ENCODE measurements around the gene TMEM131L. TPM values are rescaled to one million over a fixed set of nuclear protein-coding genes. Genes with fewer than 3 reads are reported as not detected.
"Not testable (repeated sequence)": the region's sequence is repeated elsewhere in the genome, so short reads cannot be mapped to it uniquely, and the experiment has no call there.

The TMEM131L gene
- polyA plus RNA-seq, 1 donor (not counting 4 experiments of a cell fraction or from before 2014, with no cell fraction given): 10.3 TPM

GRCh38 chr4:153450544-153450917 lies 15.6 kb upstream of the TMEM131L start:
- H3K79me2 ChIP-seq (ENCODE audit: control insufficient read depth, insufficient read depth, low read length): no peaks in the 10 kb centered on the region
- dilution Hi-C loops (cut with MboI; ENCODE audit: extremely low pct_ligation_motif_present, low sequenced_read_pairs): no loop called here
- TF ChIP-seq CTCF (optimal IDR thresholded peaks at IDR 0.05 in 1 of 3, IDR thresholded peaks at IDR 0.05 in 1 of 3, conservative IDR thresholded peaks at IDR 0.05 in 1 of 3; ENCODE audit: extremely low read depth in 1 of 3, insufficient read depth in 2 of 3, low read length in 3 of 3) (no peak), EZH2 (IDR thresholded peaks at IDR 0.05; ENCODE audit: low read length) (no peak)

GRCh38 chr4:153451145-153451544 lies 15.0 kb upstream of the TMEM131L start:
- H4K20me1 ChIP-seq (ENCODE audit: control insufficient read depth, extremely low read depth, insufficient read depth, low read length); H3K79me2 ChIP-seq (ENCODE audit: control insufficient read depth, insufficient read depth, low read length); DNase-seq (ENCODE audit: low read depth, low spot score); H3K9me1 ChIP-seq (ENCODE audit: control insufficient read depth, extremely low read depth, insufficient read depth, low read length); H3K9me3 ChIP-seq (ENCODE audit: control insufficient read depth, low read depth, low read length); H3K4me2 ChIP-seq (ENCODE audit: control insufficient read depth, extremely low read depth, insufficient read depth, low read depth, low read length); H3K27me3 ChIP-seq (ENCODE audit: control insufficient read depth, extremely low read depth, insufficient read depth, low read length); dilution Hi-C loops (cut with MboI; ENCODE audit: extremely low pct_ligation_motif_present, low sequenced_read_pairs); H3K27ac ChIP-seq (ENCODE audit: control insufficient read depth, insufficient read depth, low read length); H2AFZ ChIP-seq (ENCODE audit: control insufficient read depth, low read length); H3K9ac ChIP-seq (ENCODE audit: control insufficient read depth, extremely low read depth, insufficient read depth, low read length); H3K36me3 ChIP-seq (ENCODE audit: control insufficient read depth in 2 of 2, extremely low read depth in 1 of 2, insufficient read depth in 2 of 2, low read length in 2 of 2); H3K4me3 ChIP-seq (ENCODE audit: control insufficient read depth in 2 of 3, extremely low read depth in 1 of 3, insufficient read depth in 2 of 3, low read depth in 1 of 3, low read length in 3 of 3); FAIRE-seq: not testable (repeated sequence)
- H3K4me1 ChIP-seq (ENCODE audit: control insufficient read depth, extremely low read depth, insufficient read depth, low read length): peaks cover 11% of the 10 kb centered on the region

More at GRCh38 chr4:153450544-153450917, 15.6 kb upstream of the TMEM131L start:
- FAIRE-seq: no peak
- Histone ChIP-seq H2AFZ (ENCODE audit: control insufficient read depth, low read length) (no peak overlapping the region), H3K9me1 (ENCODE audit: control insufficient read depth, extremely low read depth, insufficient read depth, low read length) (no peaks in the 10 kb centered on the region), H3K27ac (ENCODE audit: control insufficient read depth, insufficient read depth, low read length) (no peak overlapping the region), H3K4me2 (ENCODE audit: control insufficient read depth, extremely low read depth, insufficient read depth, low read depth, low read length) (no peak overlapping the region), H3K9me3 (ENCODE audit: control insufficient read depth, low read depth, low read length) (no peaks in the 10 kb centered on the region), H3K27me3 (ENCODE audit: control insufficient read depth, extremely low read depth, insufficient read depth, low read length) (no peaks in the 10 kb centered on the region), H3K9ac (ENCODE audit: control insufficient read depth, extremely low read depth, insufficient read depth, low read length) (no peak overlapping the region), H4K20me1 (ENCODE audit: control insufficient read depth, extremely low read depth, insufficient read depth, low read length) (no peaks in the 10 kb centered on the region), H3K4me1 (ENCODE audit: control insufficient read depth, extremely low read depth, insufficient read depth, low read length) (peaks cover 11% of the 10 kb centered on the region), H3K36me3 (ENCODE audit: control insufficient read depth in 2 of 2, extremely low read depth in 1 of 2, insufficient read depth in 2 of 2, low read length in 2 of 2) (no peaks in the 10 kb centered on the region), H3K4me3 (ENCODE audit: control insufficient read depth in 2 of 3, extremely low read depth in 1 of 3, insufficient read depth in 2 of 3, low read depth in 1 of 3, low read length in 3 of 3) (no peak overlapping the region)
- no peak for DNase-seq (ENCODE audit: low read depth, low spot score)

- dilution Hi-C loops (cut with MboI; ENCODE audit: extremely low pct_ligation_motif_present, low sequenced_read_pairs): no loop called here
- no peak for FAIRE-seq
- Histone ChIP-seq H4K20me1 (ENCODE audit: control insufficient read depth, extremely low read depth, insufficient read depth, low read length) (no peaks in the 10 kb centered on the region), H3K9me1 (ENCODE audit: control insufficient read depth, extremely low read depth, insufficient read depth, low read length) (no peaks in the 10 kb centered on the region), H3K36me3 (ENCODE audit: control insufficient read depth in 2 of 2, extremely low read depth in 1 of 2, insufficient read depth in 2 of 2, low read length in 2 of 2) (no peaks in the 10 kb centered on the region), H3K4me1 (ENCODE audit: control insufficient read depth, extremely low read depth, insufficient read depth, low read length) (peaks cover 11% of the 10 kb centered on the region), H3K27me3 (ENCODE audit: control insufficient read depth, extremely low read depth, insufficient read depth, low read length) (no peaks in the 10 kb centered on the region), H3K4me2 (ENCODE audit: control insufficient read depth, extremely low read depth, insufficient read depth, low read depth, low read length) (no peak overlapping the region), H3K4me3 (ENCODE audit: control insufficient read depth in 2 of 3, extremely low read depth in 1 of 3, insufficient read depth in 2 of 3, low read depth in 1 of 3, low read length in 3 of 3) (no peak overlapping the region), H3K9me3 (ENCODE audit: control insufficient read depth, low read depth, low read length) (no peaks in the 10 kb centered on the region), H3K9ac (ENCODE audit: control insufficient read depth, extremely low read depth, insufficient read depth, low read length) (no peak overlapping the region), H3K79me2 (ENCODE audit: control insufficient read depth, insufficient read depth, low read length) (no peaks in the 10 kb centered on the region), H2AFZ (ENCODE audit: control insufficient read depth, low read length) (no peak overlapping the region), H3K27ac (ENCODE audit: control insufficient read depth, insufficient read depth, low read length) (no peak overlapping the region)
- DNase-seq (ENCODE audit: low read depth, low spot score): no peak
- TF ChIP-seq CTCF (optimal IDR thresholded peaks at IDR 0.05 in 1 of 3, IDR thresholded peaks at IDR 0.05 in 1 of 3, conservative IDR thresholded peaks at IDR 0.05 in 1 of 3; ENCODE audit: extremely low read depth in 1 of 3, insufficient read depth in 2 of 3, low read length in 3 of 3) (no peak), EZH2 (IDR thresholded peaks at IDR 0.05; ENCODE audit: low read length) (no peak)
Observed at GRCh38 chr4:153451911-153452657, 14.1 kb upstream of the TMEM131L start.

Data from keratinocyte (primary cell).